Kidney epithelial cell (primary cell): Measurements from ENCODE around the gene IL6ST. TPM values are rescaled to one million over a fixed set of nuclear protein-coding genes. Genes with fewer than 3 reads are reported as not detected.

Experiments
- DNase-seq: peaks from one replicate; pipeline ENCODE4 v3.0.0-alpha.2; 2010; ENCODE audit warnings: low read depth
- H3K27me3 ChIP-seq: 2 replicates; pipeline ENCODE4 v1.6.0; 2011; ENCODE audit warnings: low read length; ENCODE audit not compliant: control insufficient read depth, insufficient read depth
- H3K36me3 ChIP-seq: 2 replicates; pipeline ENCODE4 v1.5.1; 2011; ENCODE audit warnings: low read length; ENCODE audit not compliant: control insufficient read depth, insufficient read depth
- H3K4me3 ChIP-seq: 2 replicates; pipeline ENCODE4 v1.5.1; 2011; ENCODE audit warnings: low read depth, mild to moderate bottlenecking, control low read depth, low read length
- total RNA-seq: library from RNA; depleted of rRNA; stranded (reverse); fragments of >200 nt; gene quantifications from 2 replicates; pipeline ENCODE4 v1.2.3, GENCODE V29; 2015
- TF ChIP-seq, protein P1 (sequence below): IDR thresholded peaks from 2 replicates; pipeline ENCODE4 v1.5.1; 2011; ENCODE audit warnings: mild to moderate bottlenecking, moderate library complexity, low read length, control low read depth, inconsistent platforms; ENCODE audit not compliant: insufficient read depth, poor library complexity, severe bottlenecking

IL6ST gene
- total RNA-seq, 1 donor from 2014 or later: 139 TPM

- no peak for DNase-seq
- Histone ChIP-seq H3K4me3 (no peak overlapping the region), H3K36me3 (no peaks in the 10 kb centered on the region), H3K27me3 (no peaks in the 10 kb centered on the region)
- TF ChIP-seq, protein P1, sequence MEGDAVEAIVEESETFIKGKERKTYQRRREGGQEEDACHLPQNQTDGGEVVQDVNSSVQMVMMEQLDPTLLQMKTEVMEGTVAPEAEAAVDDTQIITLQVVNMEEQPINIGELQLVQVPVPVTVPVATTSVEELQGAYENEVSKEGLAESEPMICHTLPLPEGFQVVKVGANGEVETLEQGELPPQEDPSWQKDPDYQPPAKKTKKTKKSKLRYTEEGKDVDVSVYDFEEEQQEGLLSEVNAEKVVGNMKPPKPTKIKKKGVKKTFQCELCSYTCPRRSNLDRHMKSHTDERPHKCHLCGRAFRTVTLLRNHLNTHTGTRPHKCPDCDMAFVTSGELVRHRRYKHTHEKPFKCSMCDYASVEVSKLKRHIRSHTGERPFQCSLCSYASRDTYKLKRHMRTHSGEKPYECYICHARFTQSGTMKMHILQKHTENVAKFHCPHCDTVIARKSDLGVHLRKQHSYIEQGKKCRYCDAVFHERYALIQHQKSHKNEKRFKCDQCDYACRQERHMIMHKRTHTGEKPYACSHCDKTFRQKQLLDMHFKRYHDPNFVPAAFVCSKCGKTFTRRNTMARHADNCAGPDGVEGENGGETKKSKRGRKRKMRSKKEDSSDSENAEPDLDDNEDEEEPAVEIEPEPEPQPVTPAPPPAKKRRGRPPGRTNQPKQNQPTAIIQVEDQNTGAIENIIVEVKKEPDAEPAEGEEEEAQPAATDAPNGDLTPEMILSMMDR: no peak
Observed at GRCh38 chr5:56010431-56010830, 15.7 kb upstream of the IL6ST start.

DNA sequence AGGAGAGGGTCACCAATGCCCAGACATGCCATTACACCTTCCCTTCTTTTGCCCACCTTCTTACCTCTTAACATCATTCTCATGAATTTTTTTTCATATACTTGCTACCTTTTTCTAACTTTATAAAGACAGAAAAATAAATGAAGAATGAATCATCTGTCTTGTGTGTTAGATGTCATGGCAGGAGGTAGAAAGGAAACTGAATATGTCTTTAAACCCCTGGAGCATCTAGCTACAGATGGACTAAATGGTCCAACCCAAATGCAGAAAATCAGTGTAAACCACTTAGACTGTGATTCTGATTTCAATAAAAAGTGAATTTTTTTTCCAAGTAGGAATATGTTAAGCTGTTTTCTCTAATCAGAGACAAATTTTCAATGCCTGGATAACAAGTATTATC, 11.8 kb upstream of the IL6ST start:
- no peaks in the 10 kb centered on the region for H3K27me3 ChIP-seq
- TF ChIP-seq, protein P1: no peak
- DNase-seq: no peak
- no peaks in the 10 kb centered on the region for H3K36me3 ChIP-seq
- H3K4me3 ChIP-seq: no peak overlapping the region

DNA sequence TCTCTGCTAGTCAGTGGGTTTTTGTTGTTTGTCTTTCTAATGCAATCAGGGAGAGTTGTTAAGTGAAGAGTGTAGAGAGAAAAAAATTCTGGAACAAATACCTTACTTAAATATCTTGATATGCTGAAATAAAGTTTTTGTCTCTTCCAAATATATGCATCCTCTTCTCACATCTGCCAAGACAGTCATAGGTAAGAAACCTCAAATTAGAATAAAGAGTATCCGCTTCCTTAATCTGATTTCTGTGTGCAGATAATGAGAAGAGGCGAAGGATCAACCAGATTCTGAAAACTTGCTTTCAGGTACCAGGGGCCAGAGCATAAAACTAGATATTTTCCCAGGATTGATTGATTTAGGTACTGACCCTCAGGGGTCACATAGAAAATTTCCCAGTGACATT, 11.3 kb upstream of the IL6ST start:
- TF ChIP-seq, protein P1: no peak
- Histone ChIP-seq H3K27me3 (no peaks in the 10 kb centered on the region), H3K36me3 (no peaks in the 10 kb centered on the region), H3K4me3 (no peak overlapping the region)
- no peak for DNase-seq

GRCh38 chr5:56004874-56005273, 10.1 kb upstream of the IL6ST start:
- DNase-seq: no peak
- Histone ChIP-seq H3K36me3 (no peaks in the 10 kb centered on the region), H3K27me3 (no peaks in the 10 kb centered on the region), H3K4me3 (no peak overlapping the region)
- TF ChIP-seq, protein P1: no peak

DNA sequence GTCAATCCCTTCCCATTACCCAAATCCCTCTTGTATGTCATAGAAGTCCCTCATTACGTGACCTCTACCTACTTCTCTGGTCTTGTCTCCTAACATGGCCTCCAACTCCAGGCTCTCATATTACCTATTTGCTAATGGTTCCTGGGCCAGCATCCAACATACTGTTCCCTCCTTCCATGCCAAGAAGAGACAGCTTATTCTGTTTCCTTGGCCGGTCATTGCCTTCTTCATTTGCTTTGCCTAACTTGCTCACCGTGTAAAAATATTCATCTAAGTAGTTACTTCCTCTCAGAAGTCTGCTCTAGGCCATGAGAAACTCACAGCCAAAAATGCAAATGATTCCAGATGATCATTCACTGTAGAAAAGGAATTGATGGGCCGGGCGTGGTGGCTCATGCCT, 8.9 kb upstream of the IL6ST start:
- no peaks in the 10 kb centered on the region for H3K27me3 ChIP-seq
- no peak for DNase-seq
- TF ChIP-seq, protein P1: no peak
- H3K4me3 ChIP-seq: no peak overlapping the region
- no peaks in the 10 kb centered on the region for H3K36me3 ChIP-seq

- no peak for DNase-seq
- Histone ChIP-seq H3K27me3 (no peaks in the 10 kb centered on the region), H3K36me3 (no peaks in the 10 kb centered on the region), H3K4me3 (no peak overlapping the region)
- TF ChIP-seq, protein P1: no peak
Observed at GRCh38 chr5:56003179-56003578, 8.4 kb upstream of the IL6ST start.
